AG09319 (cell line): ENCODE data around the gene SUMO2.

Experiments
- DNase-seq: peaks from one replicate; pipeline ENCODE4 v3.0.0-alpha.2; 2010; ENCODE audit warnings: low read depth; ENCODE audit errors: extremely low read depth
- TF ChIP-seq, protein P1 (sequence below): IDR thresholded peaks from 2 replicates; pipeline ENCODE4 v1.5.1; 2011; ENCODE audit warnings: low read depth, mild to moderate bottlenecking, inconsistent platforms, low read length, moderate library complexity

Gene SUMO2

DNA sequence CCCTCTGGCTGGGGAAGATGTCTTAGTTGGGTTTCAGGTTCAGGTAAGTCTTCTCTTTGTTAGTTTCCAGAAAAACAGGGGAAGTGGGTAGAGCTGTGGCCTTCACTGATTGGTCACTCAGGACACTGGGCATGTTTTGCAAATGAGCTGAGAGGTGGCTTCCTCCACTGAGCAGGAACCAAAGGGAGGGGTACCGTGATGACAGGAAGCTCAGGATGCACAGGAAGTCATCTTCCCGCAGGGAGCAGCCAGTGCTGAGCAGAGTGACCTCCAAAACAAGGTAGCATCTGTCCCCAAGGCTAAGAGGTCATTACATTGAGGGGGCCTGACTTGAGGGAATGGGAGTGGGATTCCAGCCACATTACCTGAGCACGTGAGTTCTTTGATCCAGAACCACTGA is 56.8 kb downstream of the SUMO2 start:
- DNase-seq = no peak
- TF ChIP-seq, protein P1, sequence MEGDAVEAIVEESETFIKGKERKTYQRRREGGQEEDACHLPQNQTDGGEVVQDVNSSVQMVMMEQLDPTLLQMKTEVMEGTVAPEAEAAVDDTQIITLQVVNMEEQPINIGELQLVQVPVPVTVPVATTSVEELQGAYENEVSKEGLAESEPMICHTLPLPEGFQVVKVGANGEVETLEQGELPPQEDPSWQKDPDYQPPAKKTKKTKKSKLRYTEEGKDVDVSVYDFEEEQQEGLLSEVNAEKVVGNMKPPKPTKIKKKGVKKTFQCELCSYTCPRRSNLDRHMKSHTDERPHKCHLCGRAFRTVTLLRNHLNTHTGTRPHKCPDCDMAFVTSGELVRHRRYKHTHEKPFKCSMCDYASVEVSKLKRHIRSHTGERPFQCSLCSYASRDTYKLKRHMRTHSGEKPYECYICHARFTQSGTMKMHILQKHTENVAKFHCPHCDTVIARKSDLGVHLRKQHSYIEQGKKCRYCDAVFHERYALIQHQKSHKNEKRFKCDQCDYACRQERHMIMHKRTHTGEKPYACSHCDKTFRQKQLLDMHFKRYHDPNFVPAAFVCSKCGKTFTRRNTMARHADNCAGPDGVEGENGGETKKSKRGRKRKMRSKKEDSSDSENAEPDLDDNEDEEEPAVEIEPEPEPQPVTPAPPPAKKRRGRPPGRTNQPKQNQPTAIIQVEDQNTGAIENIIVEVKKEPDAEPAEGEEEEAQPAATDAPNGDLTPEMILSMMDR = no peak

DNA sequence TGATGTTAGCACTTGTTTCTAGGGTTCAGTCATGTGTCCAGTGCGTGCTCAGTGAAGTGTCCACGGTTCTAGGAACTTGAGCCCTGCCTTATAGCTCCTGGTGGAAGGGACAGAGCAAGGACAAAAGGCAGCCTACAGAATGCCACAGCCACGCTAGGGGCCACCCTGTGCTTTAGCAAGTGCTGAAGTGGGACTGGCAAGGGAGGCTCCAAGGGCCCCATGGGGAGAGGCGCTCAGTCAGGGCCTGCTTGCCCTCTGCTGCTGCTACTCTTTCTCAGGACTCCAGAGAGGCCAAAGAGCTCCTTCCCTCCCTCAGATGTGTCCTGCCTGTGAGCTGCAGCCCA is 58.0 kb downstream of the SUMO2 start:
- no peak for DNase-seq
- TF ChIP-seq, protein P1 = no peak

DNA sequence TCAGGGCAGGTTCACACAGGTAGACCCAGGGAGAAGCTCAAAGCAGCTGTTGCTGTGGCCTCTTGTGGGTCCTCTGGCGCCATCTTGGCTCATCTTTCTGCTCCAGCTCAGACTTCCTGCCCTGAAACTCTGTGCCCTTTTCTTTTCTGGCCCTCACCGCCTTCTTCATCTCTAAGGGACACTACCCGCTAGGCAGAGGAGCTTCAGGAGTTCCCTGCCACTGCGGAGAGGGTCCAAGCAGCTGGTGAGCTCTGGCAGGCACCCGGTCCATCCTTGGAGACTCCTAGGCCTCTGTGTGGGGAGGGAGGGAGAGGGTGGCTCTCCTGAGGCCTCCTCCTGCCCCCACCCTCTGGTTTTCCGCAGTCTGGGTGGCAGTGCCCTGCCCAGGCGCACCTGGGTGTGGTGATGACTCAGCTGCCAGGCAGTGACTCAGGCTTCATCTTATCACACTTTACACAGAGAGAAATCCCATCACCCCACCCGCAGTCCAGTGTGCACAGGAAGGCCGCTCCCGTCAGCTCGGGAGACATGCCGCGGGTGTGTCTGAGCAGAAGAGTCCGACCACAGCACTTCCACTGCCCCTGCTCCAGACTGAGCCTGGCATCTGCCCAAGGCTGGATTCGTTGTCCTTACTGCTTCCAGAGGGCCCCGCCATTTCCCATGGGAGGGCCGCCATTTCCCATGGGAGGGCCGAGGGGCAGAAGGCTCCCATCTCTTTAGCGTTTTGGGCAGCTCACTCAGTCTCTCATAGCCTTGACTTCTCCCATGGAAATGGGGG is 58.5 kb downstream of the SUMO2 start:
- DNase-seq = no peak
- TF ChIP-seq, protein P1 = no peak

DNA sequence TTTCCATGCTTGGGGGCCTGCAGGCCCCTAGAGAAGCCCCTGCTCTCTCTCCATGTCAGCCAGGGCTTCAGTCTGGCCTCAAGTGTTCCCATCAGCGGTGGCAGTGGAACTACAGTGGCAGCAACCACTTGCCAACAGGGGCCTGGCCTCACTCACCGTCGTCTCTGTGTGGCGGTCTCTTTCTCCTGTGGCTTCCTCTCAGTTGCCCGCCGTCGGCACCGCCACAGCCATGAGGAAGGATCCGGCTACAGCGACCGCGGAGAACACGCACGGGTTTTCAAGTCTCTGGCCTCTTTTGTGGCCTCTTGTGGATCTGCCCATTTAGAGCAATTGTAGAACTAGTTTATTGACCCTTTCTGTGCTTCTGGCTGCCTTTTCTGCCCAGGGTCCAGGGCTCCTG is 64.5 kb downstream of the SUMO2 start:
- DNase-seq = no peak
- TF ChIP-seq, protein P1 = no peak

DNA sequence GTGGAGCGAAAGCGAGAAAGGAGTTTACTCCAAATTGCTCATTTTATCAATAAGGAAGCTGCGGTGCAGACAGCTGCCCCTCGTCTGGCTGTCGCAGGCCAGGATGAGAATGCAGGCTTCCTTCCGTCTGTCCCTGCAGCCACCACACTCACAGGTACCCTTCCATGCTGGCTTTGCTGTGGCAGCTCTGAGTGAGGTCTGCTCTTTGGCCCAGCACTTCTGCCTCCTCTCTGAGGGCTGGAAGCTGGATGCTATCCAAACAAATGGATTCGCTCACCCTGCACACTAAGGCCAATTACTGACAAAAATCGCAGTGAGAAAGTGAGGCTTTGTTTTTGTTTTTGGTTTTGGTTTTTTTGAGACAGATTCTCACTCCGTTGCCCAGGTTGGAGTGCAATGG is 66.0 kb downstream of the SUMO2 start:
- DNase-seq = no peak
- TF ChIP-seq, protein P1 = no peak
